Measurements from ENCODE around the gene NFAT5.

GRCh38 chr16:69698404-69698803 lies 132.6 kb downstream of the NFAT5 start:
- TF ChIP-seq CEBPB (IDR thresholded peaks at IDR 0.05) (no peak), ZBTB7A (IDR thresholded peaks at IDR 0.05; ENCODE audit: low read depth) (no peak), CREB1 (IDR thresholded peaks at IDR 0.05; ENCODE audit: low read depth) (no peak), EP300 (IDR thresholded peaks at IDR 0.05; ENCODE audit: borderline replicate concordance) (no peak), EGR1 (IDR thresholded peaks at IDR 0.05) (no peak), MAX (IDR thresholded peaks at IDR 0.05) (no peak)

Data from Ishikawa (cell line).